ENCODE measurements around the gene LRRC31.

GRCh38 chr3:169907476-169907875, 37.7 kb upstream of the LRRC31 start:
- TF ChIP-seq PATZ1 (CRISPR knock-in tag; IDR thresholded peaks at IDR 0.05; ENCODE audit: borderline replicate concordance) = no peak
- TF ChIP-seq POU6F1 (CRISPR knock-in tag; IDR thresholded peaks at IDR 0.05; ENCODE audit: borderline replicate concordance, low read depth) = no peak
- TF ChIP-seq ZC3H10 (CRISPR knock-in tag; IDR thresholded peaks at IDR 0.05) = no peak
- no peak for TF ChIP-seq OSR1 (CRISPR knock-in tag; IDR thresholded peaks at IDR 0.05)
- TF ChIP-seq ZFP30 (CRISPR knock-in tag; IDR thresholded peaks at IDR 0.05) = no peak
